DND-41 (cell line): Measurements from ENCODE around the gene DDX49.
A peak's percentile ranks its signal among the peaks of the same experiment; 100 is the strongest.

Experiments used
- CTCF ChIP-seq: IDR thresholded peaks from 2 replicates; pipeline ENCODE4 v1.5.1; 2012; ENCODE audit warnings: borderline replicate concordance, low read length, moderate library complexity, mild to moderate bottlenecking; ENCODE audit not compliant: poor library complexity, severe bottlenecking; ENCODE audit errors: extremely low read depth
- EZH2 ChIP-seq: IDR thresholded peaks from 3 replicates; pipeline ENCODE4 v1.6.1; 2012; ENCODE audit warnings: borderline replicate concordance, low read depth, mild to moderate bottlenecking, moderate library complexity, low read length, inconsistent platforms; ENCODE audit not compliant: severe bottlenecking

- TF ChIP-seq CTCF (peak; percentile 25), EZH2 (no peak)
These were observed 24.3 kb upstream of the DDX49 start for GRCh38 chr19:18895038-18895823.
